ENCODE results near the gene FAM120A. TPM values are rescaled to one million over a fixed set of nuclear protein-coding genes. Genes with fewer than 3 reads are reported as not detected.

The FAM120A gene
- total RNA-seq, 1 donor from 2014 or later, result 57.7 TPM

DNA sequence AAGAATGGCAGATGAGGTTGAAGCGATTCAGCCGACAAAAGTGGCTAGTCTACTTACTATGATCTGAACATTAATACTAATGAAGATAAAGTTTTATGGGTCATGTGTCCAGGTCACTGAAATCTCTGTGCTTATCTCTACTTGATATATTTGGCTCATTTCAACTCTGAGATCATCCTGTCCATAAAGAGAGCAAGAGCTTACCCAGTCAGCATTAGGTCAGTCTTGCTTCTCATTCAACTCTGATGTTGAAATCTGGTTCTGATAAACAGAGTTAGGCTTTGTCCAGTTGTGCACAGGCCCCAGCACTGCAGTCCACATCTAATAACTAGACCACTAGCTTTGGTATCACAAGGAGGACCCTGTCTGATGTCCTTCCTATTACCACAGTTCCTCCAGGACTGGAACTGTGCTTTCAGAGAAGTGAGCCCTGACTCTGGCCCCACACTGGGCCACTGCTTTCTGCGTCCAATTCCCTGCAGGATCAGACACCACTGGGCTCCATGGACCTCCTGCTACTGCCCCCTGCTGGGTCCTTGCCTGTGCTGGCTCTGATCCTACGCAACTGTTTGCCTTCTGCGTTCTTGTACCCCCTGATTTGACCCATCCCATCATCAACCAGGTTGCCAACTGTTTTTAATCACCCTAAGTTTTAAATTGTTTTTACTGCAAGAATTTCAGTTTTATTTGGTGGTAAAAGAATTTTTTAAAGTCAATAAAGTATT lies 23.7 kb upstream of the FAM120A start:
- Histone ChIP-seq H3K9ac (ENCODE audit: low read length) (no peak overlapping the region), H3K27me3 (ENCODE audit: insufficient read depth, low read length) (no peaks in the 10 kb centered on the region), H2AFZ (ENCODE audit: low read depth, low read length) (no peak overlapping the region), H3K79me2 (ENCODE audit: insufficient read depth, low read length) (no peaks in the 10 kb centered on the region), H3K36me3 (ENCODE audit: insufficient read depth, low read length) (no peaks in the 10 kb centered on the region), H3K27ac (ENCODE audit: low read depth, low read length) (no peak overlapping the region), H4K20me1 (ENCODE audit: insufficient read depth, low read length) (no peaks in the 10 kb centered on the region), H3K4me3 (ENCODE audit: insufficient read depth, low read depth, low read length) (no peak overlapping the region), H3K9me3 (ENCODE audit: insufficient read depth, low read depth, low read length) (no peaks in the 10 kb centered on the region), H3K4me1 (ENCODE audit: insufficient read depth, low read length) (no peaks in the 10 kb centered on the region), H3K4me2 (ENCODE audit: low read length) (no peak overlapping the region)
- Mint-ChIP-seq H3K4me3 (ENCODE audit: unreplicated experiment) (no peak overlapping the region), H3K27me3 (ENCODE audit: low read depth, unreplicated experiment) (no peaks in the 10 kb centered on the region), H3K4me1 (ENCODE audit: low read depth, unreplicated experiment) (peaks cover 2% of the 10 kb centered on the region), H3K27ac (ENCODE audit: unreplicated experiment) (no peak overlapping the region), H3K9me3 (ENCODE audit: unreplicated experiment) (no peaks in the 10 kb centered on the region), H3K36me3 (ENCODE audit: low read depth, unreplicated experiment) (no peaks in the 10 kb centered on the region)
- no peak for FAIRE-seq
- no peak for DNase-seq (ENCODE audit: low read depth)
- TF ChIP-seq CTCF (IDR thresholded peaks at IDR 0.05; ENCODE audit: insufficient read depth, low read depth, low read length) (no peak), EZH2 (IDR thresholded peaks at IDR 0.05; ENCODE audit: insufficient read depth, low read length) (no peak)

GRCh38 chr9:93431539-93432105 lies 19.9 kb upstream of the FAM120A start:
- FAIRE-seq (no peak), DNase-seq (ENCODE audit: low read depth) (no peak)
- H4K20me1 ChIP-seq (ENCODE audit: insufficient read depth, low read length), result no peaks in the 10 kb centered on the region
- H3K27me3 Mint-ChIP-seq (ENCODE audit: low read depth, unreplicated experiment), result no peaks in the 10 kb centered on the region
- H3K36me3 ChIP-seq (ENCODE audit: insufficient read depth, low read length), result no peaks in the 10 kb centered on the region
- H3K4me3 Mint-ChIP-seq (ENCODE audit: unreplicated experiment), result no peak overlapping the region
- TF ChIP-seq CTCF (IDR thresholded peaks at IDR 0.05; ENCODE audit: insufficient read depth, low read depth, low read length) (no peak), EZH2 (IDR thresholded peaks at IDR 0.05; ENCODE audit: insufficient read depth, low read length) (no peak)
- H3K27ac Mint-ChIP-seq (ENCODE audit: unreplicated experiment), result no peak overlapping the region
- no peak overlapping the region for H3K9ac ChIP-seq (ENCODE audit: low read length)
- H3K9me3 ChIP-seq (ENCODE audit: insufficient read depth, low read depth, low read length), result no peaks in the 10 kb centered on the region
- no peaks in the 10 kb centered on the region for H3K79me2 ChIP-seq (ENCODE audit: insufficient read depth, low read length)
- H3K36me3 Mint-ChIP-seq (ENCODE audit: low read depth, unreplicated experiment), result peaks cover 2% of the 10 kb centered on the region
- no peak overlapping the region for H3K4me3 ChIP-seq (ENCODE audit: insufficient read depth, low read depth, low read length)
- H3K9me3 Mint-ChIP-seq (ENCODE audit: unreplicated experiment), result peaks cover 2% of the 10 kb centered on the region
- no peak overlapping the region for H2AFZ ChIP-seq (ENCODE audit: low read depth, low read length)
- no peak overlapping the region for H3K27ac ChIP-seq (ENCODE audit: low read depth, low read length)
- no peaks in the 10 kb centered on the region for H3K27me3 ChIP-seq (ENCODE audit: insufficient read depth, low read length)
- no peaks in the 10 kb centered on the region for H3K4me1 ChIP-seq (ENCODE audit: insufficient read depth, low read length)
- H3K4me1 Mint-ChIP-seq (ENCODE audit: low read depth, unreplicated experiment), result peaks cover 2% of the 10 kb centered on the region
- H3K4me2 ChIP-seq (ENCODE audit: low read length), result no peak overlapping the region

DNA sequence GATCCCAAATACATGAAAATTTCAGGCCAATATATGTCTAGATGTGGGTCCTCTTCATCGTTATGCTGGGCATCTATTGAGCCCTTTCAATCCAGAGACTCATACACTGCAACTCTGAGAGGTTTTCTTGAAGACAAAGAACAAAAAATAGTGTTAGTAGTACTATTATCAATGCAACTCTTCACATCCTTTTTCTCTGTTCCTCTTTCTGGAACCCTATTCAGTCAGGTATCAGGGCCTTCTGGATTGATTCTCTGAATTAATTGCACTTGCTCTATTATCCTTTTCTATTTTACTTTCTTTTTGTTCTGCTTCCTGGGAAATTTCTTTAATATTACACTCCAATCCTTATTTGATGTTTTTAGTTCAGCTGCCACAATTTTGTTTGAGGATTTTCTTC lies 18.5 kb upstream of the FAM120A start:
- Mint-ChIP-seq H3K36me3 (ENCODE audit: low read depth, unreplicated experiment) (peaks cover 2% of the 10 kb centered on the region), H3K27me3 (ENCODE audit: low read depth, unreplicated experiment) (no peaks in the 10 kb centered on the region), H3K27ac (ENCODE audit: unreplicated experiment) (no peak overlapping the region), H3K4me3 (ENCODE audit: unreplicated experiment) (no peak overlapping the region), H3K9me3 (ENCODE audit: unreplicated experiment) (peaks cover 2% of the 10 kb centered on the region), H3K4me1 (ENCODE audit: low read depth, unreplicated experiment) (peaks cover 2% of the 10 kb centered on the region)
- Histone ChIP-seq H4K20me1 (ENCODE audit: insufficient read depth, low read length) (no peaks in the 10 kb centered on the region), H3K4me1 (ENCODE audit: insufficient read depth, low read length) (no peaks in the 10 kb centered on the region), H3K79me2 (ENCODE audit: insufficient read depth, low read length) (no peaks in the 10 kb centered on the region), H3K36me3 (ENCODE audit: insufficient read depth, low read length) (no peaks in the 10 kb centered on the region), H3K4me3 (ENCODE audit: insufficient read depth, low read depth, low read length) (no peak overlapping the region), H3K27ac (ENCODE audit: low read depth, low read length) (no peak overlapping the region), H3K4me2 (ENCODE audit: low read length) (no peak overlapping the region), H3K27me3 (ENCODE audit: insufficient read depth, low read length) (no peaks in the 10 kb centered on the region), H3K9ac (ENCODE audit: low read length) (no peak overlapping the region), H2AFZ (ENCODE audit: low read depth, low read length) (no peak overlapping the region), H3K9me3 (ENCODE audit: insufficient read depth, low read depth, low read length) (no peaks in the 10 kb centered on the region)
- DNase-seq (ENCODE audit: low read depth) (no peak), FAIRE-seq (no peak)
- no peak for TF ChIP-seq CTCF (IDR thresholded peaks at IDR 0.05; ENCODE audit: insufficient read depth, low read depth, low read length)
- no peak for TF ChIP-seq EZH2 (IDR thresholded peaks at IDR 0.05; ENCODE audit: insufficient read depth, low read length)
